Measurements from ENCODE around the gene SERHL2. TPM values are rescaled to one million over a fixed set of nuclear protein-coding genes. Genes with fewer than 3 reads are reported as not detected.
"Not testable (repeated sequence)": the region's sequence is repeated elsewhere in the genome, so short reads cannot be mapped to it uniquely, and the experiment has no call there.

Gene SERHL2
- total RNA-seq, 1 experiment from 2014 or later = 1.0 TPM

DNA sequence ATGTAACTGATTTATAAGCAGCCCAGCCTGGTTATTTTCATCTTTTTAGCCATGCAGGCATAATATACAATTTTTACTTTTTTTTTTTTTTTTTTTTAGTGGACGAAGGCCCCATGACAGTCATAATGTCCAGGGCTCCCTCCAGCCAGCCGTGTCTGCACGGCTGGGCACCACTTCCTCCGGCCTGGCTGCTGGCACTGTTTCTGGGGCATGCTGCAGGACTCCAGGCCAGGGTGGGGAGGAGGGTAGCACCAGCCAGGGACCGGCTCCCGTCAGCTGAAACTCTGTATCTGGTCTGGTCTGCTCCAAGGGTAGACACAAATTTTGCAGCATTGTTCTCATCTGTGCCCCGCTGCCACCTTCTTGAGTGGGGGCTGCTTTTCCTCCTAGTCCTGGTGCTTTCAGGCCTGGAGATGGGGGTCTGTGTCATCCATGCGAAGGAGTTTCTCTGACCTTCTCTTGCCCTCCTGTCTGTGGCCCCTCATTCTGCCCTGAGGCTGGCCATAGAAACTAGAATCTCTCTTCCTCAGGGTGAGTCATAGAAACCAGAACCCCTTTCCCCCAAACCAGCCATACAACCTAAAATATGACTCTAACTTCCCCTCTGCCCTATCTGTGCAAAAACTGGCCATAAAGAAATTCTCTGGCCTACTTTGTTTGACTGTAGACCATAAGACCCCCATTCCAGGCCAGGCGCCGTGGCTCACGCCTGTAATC lies 25.0 kb upstream of the SERHL2 start:
- no peak overlapping the region for H4K8ac ChIP-seq (replicated peaks; ENCODE audit: insufficient read length, low read depth, low read length)
- no peak overlapping the region for H4K91ac ChIP-seq (ENCODE audit: insufficient read length, low read depth, low read length)
- no peaks in the 10 kb centered on the region for H3K23me2 ChIP-seq (ENCODE audit: insufficient read length, low read depth, low read length, poor library complexity, severe bottlenecking)
- H2BK12ac ChIP-seq (ENCODE audit: insufficient read length, low read depth, low read length) = no peak overlapping the region
- no peaks in the 10 kb centered on the region for H3K9me3 ChIP-seq (ENCODE audit: control insufficient read depth, low read depth, low read length)
- no peak overlapping the region for H3K4me3 Mint-ChIP-seq
- no peaks in the 10 kb centered on the region for H3K79me2 ChIP-seq (ENCODE audit: insufficient read depth, low read length)
- no peak overlapping the region for H3K18ac ChIP-seq (ENCODE audit: insufficient read length, low read depth, low read length)
- H4K5ac ChIP-seq (ENCODE audit: insufficient read length, low read depth, low read length) = no peak overlapping the region
- H2BK120ac ChIP-seq (ENCODE audit: low read depth, low read length, poor library complexity, severe bottlenecking) = no peak overlapping the region
- H3K27me3 Mint-ChIP-seq (ENCODE audit: low read depth) = peaks cover 81% of the 10 kb centered on the region
- no peak overlapping the region for H3K9ac ChIP-seq (ENCODE audit: extremely low read depth, insufficient read length, low read length)
- H3T11ph ChIP-seq (ENCODE audit: low read length) = no peak overlapping the region
- H3K79me1 ChIP-seq (ENCODE audit: insufficient read depth, low read depth, low read length, poor library complexity, severe bottlenecking) = no peaks in the 10 kb centered on the region
- peaks cover 0 to 5% of the 10 kb centered on the region in 2 experiments; a peak in 1 of 5 replicates for H3K9me3 Mint-ChIP-seq
- no peak overlapping the region for H3K23ac ChIP-seq (ENCODE audit: insufficient read length, low read depth, low read length)
- H3K36me3 Mint-ChIP-seq (ENCODE audit: insufficient read depth in 1 of 3, low read depth in 3 of 3) = peaks cover 0 to 4% (median 2%) of the 10 kb centered on the region in 3 experiments; a peak in 1 of 7 replicates
- H3K27ac ChIP-seq (ENCODE audit: insufficient read length, low read depth, low read length) = no peak overlapping the region
- H3K56ac ChIP-seq (ENCODE audit: insufficient read length, low read depth, low read length) = no peak overlapping the region
- H3K4me1 ChIP-seq (ENCODE audit: insufficient read depth, low read length) = no peaks in the 10 kb centered on the region
- H3K4me2 ChIP-seq (ENCODE audit: insufficient read depth, insufficient read length, low read length) = no peak overlapping the region
- no peak overlapping the region for H2BK15ac ChIP-seq (ENCODE audit: low read depth, low read length)
- no peak overlapping the region for H2BK20ac ChIP-seq (ENCODE audit: low read depth, low read length, poor library complexity, severe bottlenecking)
- peaks cover 3 to 6% of the 10 kb centered on the region in 2 experiments for H3K4me1 Mint-ChIP-seq
- no CpG with 5 or more reads among the region's 11 CpGs for WGBS (ENCODE audit: extremely low coverage, insufficient read length, low lambda C conversion rate)
- no peak overlapping the region for H2AFZ ChIP-seq (ENCODE audit: low read length)
- TF ChIP-seq, protein P1, sequence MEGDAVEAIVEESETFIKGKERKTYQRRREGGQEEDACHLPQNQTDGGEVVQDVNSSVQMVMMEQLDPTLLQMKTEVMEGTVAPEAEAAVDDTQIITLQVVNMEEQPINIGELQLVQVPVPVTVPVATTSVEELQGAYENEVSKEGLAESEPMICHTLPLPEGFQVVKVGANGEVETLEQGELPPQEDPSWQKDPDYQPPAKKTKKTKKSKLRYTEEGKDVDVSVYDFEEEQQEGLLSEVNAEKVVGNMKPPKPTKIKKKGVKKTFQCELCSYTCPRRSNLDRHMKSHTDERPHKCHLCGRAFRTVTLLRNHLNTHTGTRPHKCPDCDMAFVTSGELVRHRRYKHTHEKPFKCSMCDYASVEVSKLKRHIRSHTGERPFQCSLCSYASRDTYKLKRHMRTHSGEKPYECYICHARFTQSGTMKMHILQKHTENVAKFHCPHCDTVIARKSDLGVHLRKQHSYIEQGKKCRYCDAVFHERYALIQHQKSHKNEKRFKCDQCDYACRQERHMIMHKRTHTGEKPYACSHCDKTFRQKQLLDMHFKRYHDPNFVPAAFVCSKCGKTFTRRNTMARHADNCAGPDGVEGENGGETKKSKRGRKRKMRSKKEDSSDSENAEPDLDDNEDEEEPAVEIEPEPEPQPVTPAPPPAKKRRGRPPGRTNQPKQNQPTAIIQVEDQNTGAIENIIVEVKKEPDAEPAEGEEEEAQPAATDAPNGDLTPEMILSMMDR (conservative IDR thresholded peaks at IDR 0.05) = no peak
- no peak overlapping the region for H3K27ac Mint-ChIP-seq
- H3K4ac ChIP-seq (ENCODE audit: low read depth, low read length) = no peak overlapping the region
- no peak overlapping the region for H3K14ac ChIP-seq (ENCODE audit: insufficient read depth, low read length)
- no peak for DNase-seq
- H3K27me3 ChIP-seq (ENCODE audit: insufficient read depth, low read length) = peaks cover 2% of the 10 kb centered on the region; the same call in 1 of the 2 replicates
- H2BK5ac ChIP-seq (ENCODE audit: insufficient read length, low read length) = no peak overlapping the region
- H2AK5ac ChIP-seq (ENCODE audit: insufficient read length, low read length) = no peak overlapping the region
- no peaks in the 10 kb centered on the region for H4K20me1 ChIP-seq (ENCODE audit: control insufficient read depth, insufficient read depth, insufficient read length)

DNA sequence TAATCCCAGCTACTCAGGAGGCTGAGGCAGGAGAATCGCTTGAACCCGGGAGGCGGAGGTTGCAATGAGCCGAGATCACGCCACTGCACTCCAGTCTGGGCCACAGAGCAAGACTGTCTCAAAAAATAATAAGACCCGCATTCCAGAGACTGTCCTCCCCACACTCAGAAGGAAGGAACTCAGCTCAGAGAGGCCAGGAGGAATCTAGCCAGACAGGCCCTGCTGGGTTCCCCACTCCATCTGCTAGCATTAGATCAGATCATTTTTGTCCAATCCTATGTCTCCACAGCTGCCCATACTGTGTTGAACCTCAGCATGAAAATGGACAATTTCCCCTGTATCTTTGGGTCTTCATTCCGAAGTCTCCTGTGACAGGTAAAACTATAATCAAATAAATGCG lies 24.3 kb upstream of the SERHL2 start:
- not testable (repeated sequence) for H2BK12ac ChIP-seq (ENCODE audit: insufficient read length, low read depth, low read length); H3K9me3 ChIP-seq (ENCODE audit: control insufficient read depth, low read depth, low read length); H4K8ac ChIP-seq (replicated peaks; ENCODE audit: insufficient read length, low read depth, low read length); H3K4me1 ChIP-seq (ENCODE audit: insufficient read depth, low read length); H3K14ac ChIP-seq (ENCODE audit: insufficient read depth, low read length); H2AK5ac ChIP-seq (ENCODE audit: insufficient read length, low read length); H3K27ac Mint-ChIP-seq; DNase-seq; H3K23ac ChIP-seq (ENCODE audit: insufficient read length, low read depth, low read length); H3K56ac ChIP-seq (ENCODE audit: insufficient read length, low read depth, low read length); H4K5ac ChIP-seq (ENCODE audit: insufficient read length, low read depth, low read length); H3K9me3 Mint-ChIP-seq; H3K36me3 Mint-ChIP-seq (ENCODE audit: insufficient read depth in 1 of 3, low read depth in 3 of 3); H3K4me1 Mint-ChIP-seq; H4K91ac ChIP-seq (ENCODE audit: insufficient read length, low read depth, low read length); H2BK120ac ChIP-seq (ENCODE audit: low read depth, low read length, poor library complexity, severe bottlenecking); H3K4me3 Mint-ChIP-seq; H3K9ac ChIP-seq (ENCODE audit: extremely low read depth, insufficient read length, low read length); H2BK5ac ChIP-seq (ENCODE audit: insufficient read length, low read length); H3K4ac ChIP-seq (ENCODE audit: low read depth, low read length); H2AFZ ChIP-seq (ENCODE audit: low read length); H2BK15ac ChIP-seq (ENCODE audit: low read depth, low read length); H3K18ac ChIP-seq (ENCODE audit: insufficient read length, low read depth, low read length); H3K27me3 ChIP-seq (ENCODE audit: insufficient read depth, low read length); H3T11ph ChIP-seq (ENCODE audit: low read length); H3K79me1 ChIP-seq (ENCODE audit: insufficient read depth, low read depth, low read length, poor library complexity, severe bottlenecking); H2BK20ac ChIP-seq (ENCODE audit: low read depth, low read length, poor library complexity, severe bottlenecking); H3K27ac ChIP-seq (ENCODE audit: insufficient read length, low read depth, low read length); H3K79me2 ChIP-seq (ENCODE audit: insufficient read depth, low read length); H3K23me2 ChIP-seq (ENCODE audit: insufficient read length, low read depth, low read length, poor library complexity, severe bottlenecking); H3K4me2 ChIP-seq (ENCODE audit: insufficient read depth, insufficient read length, low read length); H4K20me1 ChIP-seq (ENCODE audit: control insufficient read depth, insufficient read depth, insufficient read length)
- peaks cover 77% of the 10 kb centered on the region for H3K27me3 Mint-ChIP-seq (ENCODE audit: low read depth)
- no CpG with 5 or more reads among the region's 8 CpGs for WGBS (ENCODE audit: extremely low coverage, insufficient read length, low lambda C conversion rate)
